Parathyroid adenoma (tissue), 2 donors: ENCODE measurements around the gene ME3.
"Not testable (repeated sequence)": the region's sequence is repeated elsewhere in the genome, so short reads cannot be mapped to it uniquely, and the experiment has no call there.

Experiments used
- H2AFZ ChIP-seq: fragments of 300-600 bp; sonication (generic); one replicate; pipeline ENCODE4 v1.7.0; 2017; ENCODE audit warnings: antibody characterized with exemption, mild to moderate bottlenecking
- H3K27ac ChIP-seq: fragments of 300-600 bp; sonication (generic); one replicate; pipeline ENCODE4 v1.7.0; 2017
- H3K27me3 ChIP-seq: fragments of 300-600 bp; sonication (generic); one replicate; pipeline ENCODE4 v1.7.0; 2017; ENCODE audit warnings: low read length; ENCODE audit not compliant: control insufficient read depth, insufficient read depth
- H3K36me3 ChIP-seq: fragments of 300-600 bp; sonication (generic); one replicate; pipeline ENCODE4 v1.7.0; 2017; ENCODE audit warnings: low read length; ENCODE audit not compliant: control insufficient read depth, insufficient read depth
- H3K4me1 ChIP-seq: fragments of 300-600 bp; sonication (generic); one replicate; pipeline ENCODE4 v1.7.0; 2017; ENCODE audit warnings: control low read depth
- H3K4me2 ChIP-seq: fragments of 300-600 bp; sonication (generic); one replicate; pipeline ENCODE4 v1.7.0; 2017; ENCODE audit warnings: low read length
- H3K4me3 ChIP-seq: fragments of 300-600 bp; sonication (generic); one replicate; pipeline ENCODE4 v1.7.0; 2017; ENCODE audit warnings: low read depth, low read length
- H3K79me2 ChIP-seq: fragments of 300-600 bp; sonication (generic); one replicate; pipeline ENCODE4 v1.7.0; 2017; ENCODE audit warnings: control low read depth
- H3K9ac ChIP-seq: fragments of 300-600 bp; sonication (generic); one replicate; pipeline ENCODE4 v1.7.0; 2017; ENCODE audit warnings: mild to moderate bottlenecking
- H3K9me3 ChIP-seq: fragments of 300-600 bp; sonication (generic); one replicate; pipeline ENCODE4 v1.7.0; 2017; ENCODE audit warnings: low read length; ENCODE audit not compliant: control insufficient read depth
- CTCF ChIP-seq: fragments of 300-600 bp; sonication (generic); IDR thresholded peaks from one replicate; pipeline ENCODE4 v1.7.0; 2017; ENCODE audit warnings: antibody characterized with exemption, mild to moderate bottlenecking
- donor health status: primary hyperparathyroidism.

ME3 gene

GRCh38 chr11:86535773-86536172 lies 136.6 kb downstream of the ME3 start:
- H3K27ac ChIP-seq, result no peak overlapping the region
- H3K4me3 ChIP-seq, result no peak overlapping the region
- H3K9me3 ChIP-seq, result no peaks in the 10 kb centered on the region
- no peak overlapping the region for H2AFZ ChIP-seq
- no peaks in the 10 kb centered on the region for H3K27me3 ChIP-seq
- H3K4me1 ChIP-seq, result no peaks in the 10 kb centered on the region
- no peak overlapping the region for H3K9ac ChIP-seq
- TF ChIP-seq CTCF, result no peak
- no peaks in the 10 kb centered on the region for H3K79me2 ChIP-seq
- no peak overlapping the region for H3K4me2 ChIP-seq
- H3K36me3 ChIP-seq, result no peaks in the 10 kb centered on the region

- peaks cover 17% of the 10 kb centered on the region for H3K4me1 ChIP-seq
Measured at GRCh38 chr11:86524620-86525352, 147.6 kb downstream of the ME3 start.

GRCh38 chr11:86523738-86524619 lies 148.4 kb downstream of the ME3 start:
- no peaks in the 10 kb centered on the region for H3K79me2 ChIP-seq
- no peaks in the 10 kb centered on the region for H3K9me3 ChIP-seq
- peak overlapping the region; percentile 12 for H3K4me2 ChIP-seq
- H3K36me3 ChIP-seq, result no peaks in the 10 kb centered on the region
- H3K27ac ChIP-seq, result peak overlapping the region; percentile 65
- no peaks in the 10 kb centered on the region for H3K27me3 ChIP-seq
- H2AFZ ChIP-seq, result no peak overlapping the region
- TF ChIP-seq CTCF, result no peak
- H3K9ac ChIP-seq, result no peak overlapping the region
- H3K4me3 ChIP-seq, result no peak overlapping the region
- H3K4me1 ChIP-seq, result peaks cover 24% of the 10 kb centered on the region

More at GRCh38 chr11:86524620-86525352, 147.6 kb downstream of the ME3 start:
- H3K9ac ChIP-seq, result no peak overlapping the region
- H3K27ac ChIP-seq, result peak overlapping the region; percentile 65
- TF ChIP-seq CTCF, result no peak
- H3K79me2 ChIP-seq, result no peaks in the 10 kb centered on the region
- no peaks in the 10 kb centered on the region for H3K27me3 ChIP-seq
- H3K36me3 ChIP-seq, result no peaks in the 10 kb centered on the region
- no peak overlapping the region for H2AFZ ChIP-seq
- H3K4me3 ChIP-seq, result no peak overlapping the region
- no peaks in the 10 kb centered on the region for H3K9me3 ChIP-seq
- H3K4me2 ChIP-seq, result peak overlapping the region; percentile 12

GRCh38 chr11:86522512-86522911 lies 149.9 kb downstream of the ME3 start:
- not testable (repeated sequence) for H3K4me3 ChIP-seq, H3K27me3 ChIP-seq, H3K4me2 ChIP-seq, H2AFZ ChIP-seq, H3K27ac ChIP-seq, H3K36me3 ChIP-seq, H3K79me2 ChIP-seq, H3K9me3 ChIP-seq, H3K9ac ChIP-seq
- peaks cover 31% of the 10 kb centered on the region for H3K4me1 ChIP-seq
